Parathyroid adenoma (tissue), 2 donors: ENCODE results near the gene SYNJ1.
"Not testable (repeated sequence)": the region's sequence is repeated elsewhere in the genome, so short reads cannot be mapped to it uniquely, and the experiment has no call there.

ENCODE experiments used
- H2AFZ ChIP-seq: fragments of 300-600 bp; sonication (generic); one replicate; pipeline ENCODE4 v1.7.0; 2017; ENCODE audit warnings: antibody characterized with exemption, mild to moderate bottlenecking
- H3K27ac ChIP-seq: fragments of 300-600 bp; sonication (generic); one replicate; pipeline ENCODE4 v1.7.0; 2017
- H3K27me3 ChIP-seq: fragments of 300-600 bp; sonication (generic); one replicate; pipeline ENCODE4 v1.7.0; 2017; ENCODE audit warnings: low read length; ENCODE audit not compliant: control insufficient read depth, insufficient read depth
- H3K36me3 ChIP-seq: fragments of 300-600 bp; sonication (generic); one replicate; pipeline ENCODE4 v1.7.0; 2017; ENCODE audit warnings: low read length; ENCODE audit not compliant: control insufficient read depth, insufficient read depth
- H3K4me1 ChIP-seq: fragments of 300-600 bp; sonication (generic); one replicate; pipeline ENCODE4 v1.7.0; 2017; ENCODE audit warnings: control low read depth
- H3K4me2 ChIP-seq: fragments of 300-600 bp; sonication (generic); one replicate; pipeline ENCODE4 v1.7.0; 2017; ENCODE audit warnings: low read length
- H3K4me3 ChIP-seq: fragments of 300-600 bp; sonication (generic); one replicate; pipeline ENCODE4 v1.7.0; 2017; ENCODE audit warnings: low read depth, low read length
- H3K79me2 ChIP-seq: fragments of 300-600 bp; sonication (generic); one replicate; pipeline ENCODE4 v1.7.0; 2017; ENCODE audit warnings: control low read depth
- H3K9ac ChIP-seq: fragments of 300-600 bp; sonication (generic); one replicate; pipeline ENCODE4 v1.7.0; 2017; ENCODE audit warnings: mild to moderate bottlenecking
- H3K9me3 ChIP-seq: fragments of 300-600 bp; sonication (generic); one replicate; pipeline ENCODE4 v1.7.0; 2017; ENCODE audit warnings: low read length; ENCODE audit not compliant: control insufficient read depth
- CTCF ChIP-seq: fragments of 300-600 bp; sonication (generic); IDR thresholded peaks from one replicate; pipeline ENCODE4 v1.7.0; 2017; ENCODE audit warnings: antibody characterized with exemption, mild to moderate bottlenecking
- donor health status: primary hyperparathyroidism.

SYNJ1 gene

GRCh38 chr21:32727687-32728455, at the start of gene SYNJ1:
Gene SYNJ1, minus strand, starts transcription at chr21:32728013. Its CDS starts 1,118 bp downstream, at chr21:32726895.
- Histone ChIP-seq H3K79me2 (no peaks in the 10 kb centered on the region), H3K4me2 (peak within 1 kb of the TSS; percentile 75), H3K4me1 (no peaks in the 10 kb centered on the region), H3K4me3 (peak within 1 kb of the TSS; percentile 90), H3K36me3 (no peaks in the 10 kb centered on the region), H2AFZ (peak within 1 kb of the TSS; percentile 95), H3K27ac (peak within 1 kb of the TSS; percentile 90), H3K9me3 (no peaks in the 10 kb centered on the region), H3K27me3 (no peaks in the 10 kb centered on the region), H3K9ac (peak within 1 kb of the TSS; percentile 69)
- TF ChIP-seq CTCF: no peak

- no peak overlapping the region for H3K9ac ChIP-seq
- H3K4me2 ChIP-seq: no peak overlapping the region
- no peaks in the 10 kb centered on the region for H3K4me1 ChIP-seq
- no peak overlapping the region for H3K4me3 ChIP-seq
- H3K36me3 ChIP-seq: no peaks in the 10 kb centered on the region
- no peak for TF ChIP-seq CTCF
- H3K9me3 ChIP-seq: no peaks in the 10 kb centered on the region
- no peak overlapping the region for H3K27ac ChIP-seq
- H3K27me3 ChIP-seq: no peaks in the 10 kb centered on the region
- H3K79me2 ChIP-seq: no peaks in the 10 kb centered on the region
- H2AFZ ChIP-seq: no peak overlapping the region
Measured at GRCh38 chr21:32777269-32777668, 49.5 kb upstream of the SYNJ1 start.

GRCh38 chr21:32776743-32777142, 48.9 kb upstream of the SYNJ1 start:
- no peaks in the 10 kb centered on the region for H3K4me1 ChIP-seq
- H3K9ac ChIP-seq: no peak overlapping the region
- no peaks in the 10 kb centered on the region for H3K9me3 ChIP-seq
- no peaks in the 10 kb centered on the region for H3K27me3 ChIP-seq
- H3K36me3 ChIP-seq: no peaks in the 10 kb centered on the region
- H2AFZ ChIP-seq: no peak overlapping the region
- H3K27ac ChIP-seq: no peak overlapping the region
- H3K4me2 ChIP-seq: no peak overlapping the region
- H3K4me3 ChIP-seq: no peak overlapping the region
- no peaks in the 10 kb centered on the region for H3K79me2 ChIP-seq
- TF ChIP-seq CTCF: no peak

GRCh38 chr21:32773048-32773344, 45.2 kb upstream of the SYNJ1 start:
- H3K9me3 ChIP-seq, H3K4me1 ChIP-seq, H3K9ac ChIP-seq, H2AFZ ChIP-seq, H3K36me3 ChIP-seq, H3K79me2 ChIP-seq, H3K27ac ChIP-seq, H3K27me3 ChIP-seq: not testable (repeated sequence)
- Histone ChIP-seq H3K4me3 (peak overlapping the region; percentile 73), H3K4me2 (peak overlapping the region; percentile 57)

- no peaks in the 10 kb centered on the region for H3K36me3 ChIP-seq
- H3K4me3 ChIP-seq: peak overlapping the region; percentile 73
- peak overlapping the region; percentile 57 for H3K4me2 ChIP-seq
- TF ChIP-seq CTCF: no peak
- peak overlapping the region; percentile 77 for H2AFZ ChIP-seq
- peak overlapping the region; percentile 80 for H3K27ac ChIP-seq
- no peaks in the 10 kb centered on the region for H3K4me1 ChIP-seq
- no peaks in the 10 kb centered on the region for H3K9me3 ChIP-seq
- H3K9ac ChIP-seq: no peak overlapping the region
- H3K79me2 ChIP-seq: peaks cover 5% of the 10 kb centered on the region
- H3K27me3 ChIP-seq: no peaks in the 10 kb centered on the region
Measured at GRCh38 chr21:32772281-32773047, 44.7 kb upstream of the SYNJ1 start.
